ENCODE data around the gene DPYSL3. TPM values are rescaled to one million over a fixed set of nuclear protein-coding genes. Genes with fewer than 3 reads are reported as not detected.

DPYSL3 gene
- total RNA-seq, 2 donors from 2014 or later = 161 to 255 TPM

GRCh38 chr5:147523069-147523468 is 13.2 kb upstream of the DPYSL3 start:
- Histone ChIP-seq H3K36me3 (no peaks in the 10 kb centered on the region), H3K4me1 (ENCODE audit: control insufficient read depth in 1 of 2, low read depth in 2 of 2) (no peaks in the 10 kb centered on the region), H3K4me3 (no peak overlapping the region), H3K9me3 (no peaks in the 10 kb centered on the region), H3K27me3 (replicated peaks; ENCODE audit: insufficient read depth) (no peaks in the 10 kb centered on the region), H3K27ac (no peak overlapping the region)
- TF ChIP-seq, protein P1, sequence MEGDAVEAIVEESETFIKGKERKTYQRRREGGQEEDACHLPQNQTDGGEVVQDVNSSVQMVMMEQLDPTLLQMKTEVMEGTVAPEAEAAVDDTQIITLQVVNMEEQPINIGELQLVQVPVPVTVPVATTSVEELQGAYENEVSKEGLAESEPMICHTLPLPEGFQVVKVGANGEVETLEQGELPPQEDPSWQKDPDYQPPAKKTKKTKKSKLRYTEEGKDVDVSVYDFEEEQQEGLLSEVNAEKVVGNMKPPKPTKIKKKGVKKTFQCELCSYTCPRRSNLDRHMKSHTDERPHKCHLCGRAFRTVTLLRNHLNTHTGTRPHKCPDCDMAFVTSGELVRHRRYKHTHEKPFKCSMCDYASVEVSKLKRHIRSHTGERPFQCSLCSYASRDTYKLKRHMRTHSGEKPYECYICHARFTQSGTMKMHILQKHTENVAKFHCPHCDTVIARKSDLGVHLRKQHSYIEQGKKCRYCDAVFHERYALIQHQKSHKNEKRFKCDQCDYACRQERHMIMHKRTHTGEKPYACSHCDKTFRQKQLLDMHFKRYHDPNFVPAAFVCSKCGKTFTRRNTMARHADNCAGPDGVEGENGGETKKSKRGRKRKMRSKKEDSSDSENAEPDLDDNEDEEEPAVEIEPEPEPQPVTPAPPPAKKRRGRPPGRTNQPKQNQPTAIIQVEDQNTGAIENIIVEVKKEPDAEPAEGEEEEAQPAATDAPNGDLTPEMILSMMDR (IDR thresholded peaks at IDR 0.05) = no peak
- DNase-seq (ENCODE audit: low spot score) (no peak), ATAC-seq (ENCODE audit: insufficient number of reproducible peaks, low FRiP score, low read depth) (no peak)

DNA sequence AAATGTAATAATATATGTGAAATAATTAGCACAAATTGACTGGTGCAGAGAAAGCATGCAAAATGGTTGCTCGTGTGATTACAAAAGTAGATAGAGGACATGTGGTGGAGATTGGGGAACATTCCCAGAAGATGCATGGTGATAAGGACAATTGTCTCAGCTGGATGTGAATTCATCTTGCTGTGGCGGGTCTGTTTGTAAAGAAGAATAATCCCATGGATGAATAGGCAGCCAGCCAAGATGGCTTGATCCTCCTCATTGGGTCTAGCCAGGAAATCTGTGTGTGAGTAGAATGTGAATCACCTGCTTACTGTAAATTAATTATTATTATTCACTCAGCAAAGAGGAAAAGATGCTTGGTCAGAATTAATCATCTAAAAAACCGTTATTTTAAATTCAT is 12.6 kb upstream of the DPYSL3 start:
- ATAC-seq (ENCODE audit: insufficient number of reproducible peaks, low FRiP score, low read depth) (no peak), DNase-seq (ENCODE audit: low spot score) (no peak)

DNA sequence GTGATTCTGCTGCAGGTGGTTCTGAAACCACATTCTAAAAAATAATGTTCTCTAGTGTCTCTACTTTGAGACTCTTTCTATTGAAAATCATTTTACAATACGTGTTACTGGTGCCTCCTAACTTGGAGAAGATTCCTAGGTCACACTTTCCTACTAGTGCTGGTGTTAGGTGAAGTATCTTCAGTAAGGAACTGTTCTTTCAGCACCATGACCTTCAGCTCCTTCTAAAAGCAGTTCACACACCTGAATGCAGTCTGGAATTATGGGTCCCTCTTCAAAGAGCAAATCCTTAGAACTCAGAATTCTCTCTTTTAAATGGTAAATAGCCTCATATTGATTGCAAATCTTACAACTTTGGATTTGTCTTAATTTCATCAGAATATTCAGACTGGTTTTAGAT is 10.6 kb upstream of the DPYSL3 start:
- no peak overlapping the region for H3K4me3 ChIP-seq

More for the DNA sequence above, 12.6 kb upstream of the DPYSL3 start:
- H3K27me3 ChIP-seq (replicated peaks; ENCODE audit: insufficient read depth) = no peaks in the 10 kb centered on the region
- no peaks in the 10 kb centered on the region for H3K4me1 ChIP-seq (ENCODE audit: control insufficient read depth in 1 of 2, low read depth in 2 of 2)
- H3K27ac ChIP-seq = no peak overlapping the region
- H3K4me3 ChIP-seq = no peak overlapping the region
- H3K9me3 ChIP-seq = no peaks in the 10 kb centered on the region
- no peaks in the 10 kb centered on the region for H3K36me3 ChIP-seq
- TF ChIP-seq, protein P1 (IDR thresholded peaks at IDR 0.05) = no peak

GRCh38 chr5:147519380-147519779 is 9.5 kb upstream of the DPYSL3 start:
- no peak for DNase-seq (ENCODE audit: low spot score)
- TF ChIP-seq, protein P1 (IDR thresholded peaks at IDR 0.05) = no peak
- Histone ChIP-seq H3K27ac (no peak overlapping the region), H3K4me1 (ENCODE audit: control insufficient read depth in 1 of 2, low read depth in 2 of 2) (no peaks in the 10 kb centered on the region), H3K4me3 (no peak overlapping the region), H3K27me3 (replicated peaks; ENCODE audit: insufficient read depth) (no peaks in the 10 kb centered on the region), H3K36me3 (no peaks in the 10 kb centered on the region), H3K9me3 (no peaks in the 10 kb centered on the region)
- no peak for ATAC-seq (ENCODE audit: insufficient number of reproducible peaks, low FRiP score, low read depth)

More for the DNA sequence above, 10.6 kb upstream of the DPYSL3 start:
- ATAC-seq (ENCODE audit: insufficient number of reproducible peaks, low FRiP score, low read depth) (no peak), DNase-seq (ENCODE audit: low spot score) (no peak)
- H3K4me1 ChIP-seq (ENCODE audit: control insufficient read depth in 1 of 2, low read depth in 2 of 2) = no peaks in the 10 kb centered on the region
- TF ChIP-seq, protein P1 (IDR thresholded peaks at IDR 0.05) = no peak
- H3K9me3 ChIP-seq = no peaks in the 10 kb centered on the region
- no peaks in the 10 kb centered on the region for H3K36me3 ChIP-seq
- no peak overlapping the region for H3K27ac ChIP-seq
- no peaks in the 10 kb centered on the region for H3K27me3 ChIP-seq (replicated peaks; ENCODE audit: insufficient read depth)

- no peaks in the 10 kb centered on the region for H3K9me3 ChIP-seq
- H3K4me3 ChIP-seq = no peak overlapping the region
- no peak for DNase-seq (ENCODE audit: low spot score)
- TF ChIP-seq, protein P1 (IDR thresholded peaks at IDR 0.05) = no peak
- H3K4me1 ChIP-seq (ENCODE audit: control insufficient read depth in 1 of 2, low read depth in 2 of 2) = no peaks in the 10 kb centered on the region
- H3K27ac ChIP-seq = no peak overlapping the region
- ATAC-seq (ENCODE audit: insufficient number of reproducible peaks, low FRiP score, low read depth) = no peak
- H3K36me3 ChIP-seq = no peaks in the 10 kb centered on the region
- H3K27me3 ChIP-seq (replicated peaks; ENCODE audit: insufficient read depth) = no peaks in the 10 kb centered on the region
Measured at GRCh38 chr5:147517383-147517782, 7.5 kb upstream of the DPYSL3 start.
